Left ventricle myocardium superior (tissue), 1 donor: Measurements from ENCODE around the gene HES4. TPM values are rescaled to one million over a fixed set of nuclear protein-coding genes. Genes with fewer than 3 reads are reported as not detected.
A peak's percentile ranks its signal among the peaks of the same experiment; 100 is the strongest.

Source experiments
- ATAC-seq: fragments of 200-7000 bp; cut with Tn5 transposase; one replicate; pipeline ENCODE4 v1.9.1; 2020; ENCODE audit warnings: mild to moderate bottlenecking, moderate library complexity
- DNase-seq: peaks from one replicate; pipeline ENCODE4 v3.0.0-alpha.2; 2020
- intact Hi-C: fragments of 100-400 bp; cut with micrococcal nuclease; formaldehyde crosslinking; loops from one replicate; pipeline ENCODE4 v1.11.0; 2022
- long read RNA-seq: library from polyadenylated mRNA; unstranded; transcript quantifications from one replicate; pipeline ENCODE4 v2.0.0, GENCODE V29; 2021
- total RNA-seq: library from RNA; stranded (reverse); fragmentation: NEBNext Ultra II Directional; extraction: Animal tissue kit (Norgen Biotek cat#: 25700); gene quantifications from one replicate; pipeline ENCODE4 v1.2.1, GENCODE V29; 2021
- donor health status: DM: no; HTN: yes; CAD: no; lungs with severe emphysema.

The HES4 gene
- 39.4 TPM for total RNA-seq
- long read RNA-seq, transcript HES4-203 (2 exons, 1,038 nt) = minor isoform, 19 of 131 reads
- long read RNA-seq, transcript HES4-201 (4 exons, 899 nt) = minor isoform, 25 of 131 reads
- long read RNA-seq, transcript HES4-202 (3 exons, 1,040 nt) = major isoform, 72 of 131 reads
- long read RNA-seq, partial matches to known transcripts = 4 of 131 reads
- long read RNA-seq, other reads (novel, unspliced or antisense) = 7 of 131 reads

GRCh38 chr1:999725-1000356 is at the start of gene HES4:
Gene HES4, minus strand, starts transcription at chr1:1000097. Its CDS starts 124 bp downstream, at chr1:999973.
- ATAC-seq = peak; percentile 78
- intact Hi-C loops = no loop called here

GRCh38 chr1:1048765-1049164 is 48.9 kb upstream of the HES4 start:
- ATAC-seq (no peak), DNase-seq (no peak)
- intact Hi-C loops = no loop called here

More at GRCh38 chr1:999725-1000356, at the start of gene HES4:
- peak; percentile 97 for DNase-seq

- DNase-seq (no peak), ATAC-seq (no peak)
- intact Hi-C loops = no loop called here
Measured at GRCh38 chr1:1047963-1048362, 48.1 kb upstream of the HES4 start.

- DNase-seq (no peak), ATAC-seq (no peak)
- intact Hi-C loops = no loop called here
Measured at GRCh38 chr1:1047407-1047806, 47.5 kb upstream of the HES4 start.

- intact Hi-C loops = no loop called here
- ATAC-seq (no peak), DNase-seq (no peak)
Measured at GRCh38 chr1:1046767-1047166, 46.9 kb upstream of the HES4 start.

GRCh38 chr1:1046243-1046642 is 46.3 kb upstream of the HES4 start:
- no peak for ATAC-seq
- no peak for DNase-seq
- intact Hi-C loops = no loop called here

GRCh38 chr1:1045129-1045528 is 45.2 kb upstream of the HES4 start:
- intact Hi-C loops = no loop called here

GRCh38 chr1:1044455-1045078 is 44.7 kb upstream of the HES4 start:
- no peak for ATAC-seq
- intact Hi-C loops = no loop called here

More at GRCh38 chr1:1045129-1045528, 45.2 kb upstream of the HES4 start:
- no peak for ATAC-seq
- DNase-seq = no peak

GRCh38 chr1:1043921-1044320 is 44.0 kb upstream of the HES4 start:
- DNase-seq (no peak), ATAC-seq (no peak)
- intact Hi-C loops = no loop called here

More at GRCh38 chr1:1044455-1045078, 44.7 kb upstream of the HES4 start:
- no peak for DNase-seq

GRCh38 chr1:1043411-1043810 is 43.5 kb upstream of the HES4 start:
- ATAC-seq (no peak), DNase-seq (no peak)
- intact Hi-C loops = no loop called here

GRCh38 chr1:1042835-1043234 is 42.9 kb upstream of the HES4 start:
- ATAC-seq (no peak), DNase-seq (no peak)
- intact Hi-C loops = no loop called here

GRCh38 chr1:1041873-1042272 is 42.0 kb upstream of the HES4 start:
- DNase-seq (no peak), ATAC-seq (no peak)
- intact Hi-C loops = no loop called here

- DNase-seq = no peak
- intact Hi-C loops = no loop called here
- peak; percentile 6 for ATAC-seq
Measured at GRCh38 chr1:1041092-1041523, 41.2 kb upstream of the HES4 start.

GRCh38 chr1:1040004-1040991 is 40.4 kb upstream of the HES4 start:
- ATAC-seq (peak; percentile 87), DNase-seq (peak; percentile 81)

GRCh38 chr1:1039145-1039910 is 39.4 kb upstream of the HES4 start:
- no peak for ATAC-seq
- DNase-seq = no peak
- intact Hi-C loops = no loop called here

More at GRCh38 chr1:1040004-1040991, 40.4 kb upstream of the HES4 start:
- intact Hi-C loops = no loop called here

- DNase-seq (no peak), ATAC-seq (no peak)
- intact Hi-C loops = no loop called here
Measured at GRCh38 chr1:1038694-1039093, 38.8 kb upstream of the HES4 start.

GRCh38 chr1:1037366-1038327 is 37.8 kb upstream of the HES4 start:
- intact Hi-C loops = no loop called here
- ATAC-seq = no peak
- DNase-seq = no peak
